C1 segment of cervical spinal cord (tissue), 14 donors: ENCODE data around the gene FAM222A.
A peak's percentile ranks its signal among the peaks of the same experiment; 100 is the strongest.

Experiments used
- DNase-seq, 14 donors: peaks; one replicate each; lab custom pipeline; 2025; lab: John Stamatoyannopoulos, UW

Gene FAM222A

DNA sequence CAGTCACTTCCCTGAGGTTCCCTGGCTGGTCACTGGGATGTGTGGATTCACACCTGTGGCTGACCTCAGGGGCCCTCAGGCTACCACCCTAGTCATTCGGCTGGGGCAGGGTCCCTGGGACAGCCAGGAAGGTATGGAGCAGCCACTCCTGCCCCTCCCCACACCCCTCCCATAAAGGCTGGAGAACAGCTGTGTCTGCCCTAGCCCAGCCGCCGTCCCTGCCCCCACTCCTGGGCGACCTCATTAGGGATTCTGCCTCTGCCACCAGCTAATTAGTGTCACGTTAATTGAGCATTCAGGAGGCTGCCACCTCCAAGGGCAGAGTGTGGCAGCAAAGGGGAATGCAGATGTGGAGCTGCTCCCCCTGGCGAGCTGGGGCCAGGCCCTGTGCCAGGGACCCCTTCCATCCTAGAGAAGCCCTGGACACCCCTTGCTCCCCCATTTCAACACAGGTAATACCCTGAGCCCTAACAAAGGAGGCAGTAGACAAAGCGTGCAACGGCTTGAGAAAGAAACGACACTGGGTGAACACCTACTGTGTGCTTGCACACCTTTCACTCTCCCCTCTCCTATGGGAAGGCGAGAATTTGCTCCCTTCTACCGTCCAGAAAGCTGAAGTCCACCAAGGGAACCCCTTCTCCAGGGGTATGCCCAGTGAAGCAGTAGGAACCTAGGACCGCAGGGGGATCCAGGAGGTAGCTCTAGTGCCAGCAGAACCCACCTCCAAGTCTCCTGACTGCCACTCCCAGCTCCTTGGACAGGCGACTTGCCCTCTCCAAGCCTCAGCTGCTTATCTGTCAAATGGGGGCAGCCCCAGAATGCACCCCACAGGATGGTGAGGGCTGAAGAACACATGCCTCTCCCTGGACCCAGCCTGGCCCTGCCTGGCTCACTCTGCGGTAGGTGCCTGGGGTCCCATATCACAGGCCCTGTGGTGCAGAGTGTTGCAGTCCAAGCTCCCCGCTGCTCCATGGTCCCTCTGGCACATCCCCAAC lies 45.1 kb downstream of the FAM222A start:
- DNase-seq, result no peak

DNA sequence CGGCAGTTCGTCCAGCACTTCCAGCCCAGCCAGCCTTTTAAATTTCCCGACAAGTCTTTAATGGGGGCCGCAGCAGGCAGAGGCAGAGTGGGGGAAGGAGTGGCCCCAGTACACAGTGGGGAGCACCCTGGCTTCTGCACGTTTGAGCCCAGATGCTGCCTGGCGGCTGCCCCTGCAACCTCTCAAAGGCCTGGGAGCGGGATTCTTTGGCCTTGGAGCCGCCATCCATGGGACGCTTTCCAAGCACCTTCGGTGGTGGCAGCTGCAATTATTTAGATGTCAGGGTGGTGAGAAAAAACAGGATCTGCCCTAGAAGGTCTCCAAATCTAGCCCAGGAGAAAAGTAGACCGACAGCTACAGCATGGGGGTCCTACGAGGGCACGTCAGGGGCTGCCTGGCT lies 46.0 kb downstream of the FAM222A start:
- no peak for DNase-seq

DNA sequence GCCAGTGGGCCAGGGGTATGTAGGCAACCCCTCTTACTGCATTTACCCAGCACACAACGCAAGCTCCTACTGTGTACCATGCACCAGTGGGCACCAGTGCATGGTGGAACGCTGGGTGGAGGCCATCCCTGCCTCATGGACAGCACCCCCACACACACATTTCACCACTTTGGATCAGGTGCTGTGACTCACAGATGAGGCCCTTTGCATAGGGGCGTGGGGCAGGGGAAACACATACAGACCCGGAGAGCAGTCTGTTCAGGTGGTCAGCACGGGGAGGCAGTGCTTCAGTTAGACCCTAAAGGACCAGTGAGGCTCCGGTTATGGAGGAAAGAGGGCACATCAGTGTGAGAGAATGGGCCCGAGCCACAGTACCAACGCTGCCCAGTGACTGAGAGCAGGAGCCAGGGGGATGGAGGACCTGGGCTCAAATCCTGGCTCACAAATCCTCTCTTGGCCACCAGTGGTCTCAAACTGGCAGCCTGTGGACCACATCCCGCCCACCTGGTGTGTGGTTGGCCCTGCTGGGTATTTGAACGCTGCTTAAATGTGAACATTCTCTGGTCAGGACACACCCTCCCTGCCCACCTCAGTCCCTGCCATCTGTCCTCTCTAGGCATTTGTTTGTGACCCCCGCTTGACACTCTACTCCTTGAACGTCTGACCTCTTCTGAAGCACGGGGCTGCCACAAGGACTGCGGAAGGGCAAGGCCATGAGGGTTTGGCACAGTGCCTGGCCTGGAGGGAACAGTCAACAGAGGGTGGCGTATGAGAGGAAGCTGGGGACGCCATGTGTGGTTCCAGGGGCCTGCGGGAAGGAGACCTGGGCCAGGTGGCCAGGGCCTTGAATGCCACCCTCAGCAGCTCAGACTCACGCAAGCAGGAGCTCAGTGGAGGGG lies 46.7 kb downstream of the FAM222A start:
- peak in 1 of 14 donors; percentile 9 for DNase-seq

DNA sequence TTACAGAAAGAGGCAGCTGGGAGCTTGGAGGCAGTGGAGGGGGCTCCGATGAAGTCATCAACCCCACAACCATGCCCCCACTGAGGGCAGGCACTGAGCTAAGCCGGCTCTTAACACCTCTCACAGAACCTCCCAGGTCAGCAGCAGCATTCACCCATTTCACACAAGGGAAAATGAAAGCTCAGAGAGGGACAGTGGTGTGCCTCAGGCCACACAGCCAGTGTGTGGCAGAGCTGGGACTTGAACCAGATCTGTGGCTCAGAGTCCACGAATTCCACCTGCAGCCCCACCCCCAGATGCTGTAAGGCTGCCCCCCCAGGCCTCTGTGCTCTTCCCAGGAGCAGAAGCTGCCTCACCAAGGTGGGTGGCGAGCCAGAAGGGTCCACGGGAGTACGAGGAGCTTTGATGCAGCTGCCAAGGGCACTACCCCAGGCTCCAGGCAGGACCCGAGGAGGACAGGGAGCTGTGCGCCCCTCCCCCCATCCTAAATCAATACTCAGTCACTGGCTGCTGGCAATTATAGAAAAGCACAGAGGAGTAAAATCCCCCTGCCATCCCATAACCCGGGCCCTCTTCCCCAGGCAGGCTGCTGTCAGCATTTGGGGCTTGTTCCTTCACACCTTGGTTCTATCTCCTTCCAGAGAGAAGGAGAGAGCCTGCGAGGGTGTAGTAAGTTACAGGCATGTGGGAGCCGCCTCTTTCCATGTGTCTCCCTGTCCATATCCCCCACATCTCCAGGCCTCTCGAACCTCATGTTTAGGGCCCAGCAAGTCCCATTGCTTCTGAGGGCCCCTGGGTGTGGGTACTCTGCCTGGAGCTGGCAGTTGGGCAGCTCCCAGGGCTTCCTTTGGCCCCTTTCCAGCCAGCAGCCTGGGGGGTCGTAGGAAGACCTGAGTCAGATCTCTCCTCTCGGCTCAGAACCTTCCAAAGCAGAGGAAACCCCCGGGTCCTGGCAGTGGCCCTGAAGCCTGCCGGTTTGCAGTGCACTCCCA lies 47.6 kb downstream of the FAM222A start:
- no peak for DNase-seq

DNA sequence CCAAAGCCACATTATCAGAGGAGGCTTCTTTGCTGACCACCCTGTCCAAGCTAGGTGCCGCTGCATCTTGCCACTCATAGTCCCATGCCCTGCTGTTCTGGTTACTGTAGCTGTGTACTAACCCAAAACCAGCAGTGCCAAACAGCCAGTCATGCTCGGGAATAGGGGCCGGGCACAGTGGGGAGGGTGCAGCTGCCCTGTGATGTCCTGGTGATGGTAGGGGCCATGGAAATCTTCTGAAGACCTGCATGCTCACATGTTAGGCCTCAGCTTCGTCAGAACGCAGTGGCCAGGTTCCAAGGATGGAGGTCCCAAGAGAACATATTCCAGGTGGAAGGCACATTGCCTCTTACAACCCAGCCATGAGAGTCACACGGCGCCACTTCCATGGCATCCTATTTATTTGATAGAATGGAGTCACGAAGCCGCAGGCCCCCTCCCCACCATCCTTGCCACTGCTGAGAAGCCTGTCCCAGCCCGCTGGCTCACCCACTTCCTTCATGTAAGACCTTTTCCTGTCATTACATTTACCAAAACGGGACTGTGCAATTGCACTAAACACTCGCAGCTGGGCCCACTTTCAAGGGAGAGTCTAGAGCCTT lies 48.5 kb downstream of the FAM222A start:
- no peak for DNase-seq

DNA sequence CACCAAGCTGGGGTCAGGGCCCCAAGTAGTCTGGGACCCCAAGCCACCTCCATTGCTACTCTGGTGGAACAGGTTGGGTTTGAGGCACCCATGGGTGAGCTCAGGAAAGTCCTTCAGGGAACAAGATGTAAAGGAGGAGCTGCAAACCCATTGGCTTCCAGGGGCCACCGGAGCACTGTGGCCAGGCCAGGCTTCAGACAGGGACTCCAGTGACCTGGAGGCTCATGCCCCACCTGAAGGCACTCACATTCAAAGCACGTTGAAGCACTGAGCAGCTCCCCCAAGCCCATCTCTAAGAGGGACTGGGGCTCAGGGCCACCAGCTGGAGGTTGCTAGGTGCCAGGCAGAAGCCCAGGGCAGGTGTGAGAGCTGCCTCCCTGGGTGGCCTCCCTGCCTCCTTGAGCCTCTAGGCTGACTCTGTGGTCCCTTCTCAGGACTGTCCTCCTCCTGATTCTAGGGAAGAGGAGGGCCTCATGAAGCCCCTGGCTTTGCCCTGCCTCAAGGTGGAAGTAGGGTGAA lies 49.1 kb downstream of the FAM222A start:
- no peak for DNase-seq

DNA sequence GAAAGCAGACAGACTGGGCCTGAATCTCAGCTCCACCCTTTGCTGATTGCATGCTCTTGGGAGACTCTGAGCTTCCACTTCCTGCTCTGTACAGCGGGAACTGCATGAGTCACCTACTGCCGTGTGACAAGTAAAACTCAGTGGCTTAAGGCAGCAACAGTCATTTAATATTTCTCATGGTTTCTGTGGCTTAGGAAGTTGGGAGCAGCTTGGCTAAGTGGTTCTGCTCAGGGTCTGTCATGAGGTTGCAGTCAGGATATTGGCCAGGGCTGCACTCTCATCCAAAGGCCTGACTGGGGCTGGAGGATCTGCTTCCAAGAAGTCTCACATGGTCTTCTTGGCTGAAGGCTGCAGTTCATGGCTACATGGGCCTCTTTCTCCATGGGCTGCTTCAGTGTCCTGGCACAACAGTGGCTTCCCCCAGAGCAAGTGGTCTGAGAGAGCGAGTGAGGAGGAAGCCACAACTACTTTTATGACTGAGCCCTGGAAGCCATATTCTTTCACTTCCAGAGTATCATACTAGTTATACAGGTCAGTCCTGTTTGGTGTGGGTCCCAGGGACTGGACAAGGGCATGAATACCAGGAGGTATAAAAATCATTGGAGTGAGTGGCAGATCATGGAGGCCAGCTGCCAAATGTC lies 49.7 kb downstream of the FAM222A start:
- no peak for DNase-seq

DNA sequence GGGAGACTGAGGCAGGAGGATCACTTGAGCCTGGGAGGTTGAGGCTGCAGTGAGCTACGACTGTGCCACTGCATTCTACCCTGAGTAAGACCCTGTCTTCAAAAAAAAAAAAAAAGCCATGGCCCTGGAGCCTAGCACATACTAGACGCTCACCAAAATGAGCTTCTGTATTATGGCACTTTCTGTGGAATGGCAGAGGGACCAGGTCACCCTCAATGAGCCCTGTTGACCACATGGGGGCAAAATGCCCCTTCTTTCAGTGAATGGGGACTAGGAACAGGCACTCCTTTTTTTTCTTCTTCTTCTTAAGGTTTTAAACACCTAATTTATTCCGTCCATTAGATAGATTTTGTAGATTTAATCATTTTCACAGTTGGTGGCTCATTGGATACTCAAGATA lies 50.5 kb downstream of the FAM222A start:
- no peak for DNase-seq

DNA sequence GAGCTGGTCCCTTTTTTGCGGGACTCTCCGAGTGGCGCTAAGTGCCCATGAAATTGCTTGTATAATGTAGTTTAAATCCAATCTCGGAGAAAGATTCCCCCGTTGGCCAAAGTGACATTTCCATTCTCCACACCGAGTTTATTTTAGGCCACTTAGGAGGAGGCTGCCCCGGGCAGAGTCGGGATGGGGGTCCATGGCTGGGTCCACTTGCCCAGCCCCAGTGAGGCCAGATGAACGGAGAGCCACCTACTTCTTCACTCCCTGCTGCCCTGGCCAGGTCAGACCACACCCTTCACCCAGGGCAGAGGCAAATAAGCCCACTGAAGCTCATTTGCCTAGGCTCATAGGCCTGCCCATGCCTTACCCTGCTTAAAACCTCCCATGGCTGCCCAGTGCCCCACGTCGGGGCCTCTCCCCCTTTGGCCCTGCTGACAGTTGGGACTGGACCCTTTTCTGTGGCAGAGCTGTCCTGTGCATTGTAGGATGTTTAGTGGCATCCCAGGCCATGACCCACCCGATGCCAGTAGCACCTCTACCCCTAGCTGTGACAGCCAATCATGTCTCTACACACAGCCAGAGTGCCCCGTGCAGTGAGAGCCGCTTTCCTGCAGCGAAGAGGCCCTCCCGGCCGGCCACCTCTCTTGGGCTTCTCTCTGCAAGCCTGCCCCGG lies 51.3 kb downstream of the FAM222A start:
- no peak for DNase-seq

DNA sequence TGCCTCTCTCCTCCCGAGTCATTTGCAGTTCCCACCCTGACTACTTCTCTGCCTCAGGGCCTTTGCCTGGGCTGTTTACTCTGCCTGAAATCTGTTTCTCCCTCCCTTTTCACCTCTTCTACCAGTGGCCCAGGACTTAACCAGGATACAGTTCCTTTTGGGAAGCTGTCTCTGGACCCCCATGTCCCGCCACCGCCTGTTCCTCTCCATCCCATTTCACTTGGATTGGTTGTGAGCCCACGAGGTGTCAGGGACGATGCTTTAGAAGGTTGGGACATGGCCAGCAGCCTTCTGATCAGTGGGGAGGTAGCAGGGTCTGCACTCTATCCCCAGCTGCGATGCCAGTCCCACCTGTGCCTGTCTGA lies 51.8 kb downstream of the FAM222A start:
- no peak for DNase-seq

DNA sequence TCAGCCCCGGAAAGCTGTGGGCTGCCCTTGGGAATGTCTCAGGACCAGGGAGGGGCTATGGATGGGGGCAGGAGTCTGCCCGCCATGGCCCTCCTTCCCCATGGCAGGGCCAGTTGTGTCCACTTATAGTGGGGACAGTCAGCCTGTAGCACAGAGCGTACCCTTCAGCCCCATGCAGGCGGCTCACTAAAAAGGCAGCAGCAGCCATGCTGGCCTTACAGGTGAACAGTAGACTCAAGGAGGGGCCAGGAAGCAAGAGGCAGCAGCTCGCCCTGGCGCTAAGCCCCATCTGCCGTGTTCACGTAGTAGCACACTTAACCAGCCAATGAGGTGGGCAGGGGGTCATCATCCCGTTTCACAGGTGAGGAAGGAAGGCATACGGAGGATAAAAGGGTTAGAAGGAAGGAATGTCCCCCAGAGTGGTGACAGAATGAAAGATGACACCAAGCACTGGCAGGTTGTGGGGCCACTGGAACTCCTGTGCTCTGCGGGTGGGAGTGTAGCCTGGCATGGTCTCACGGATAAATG lies 52.7 kb downstream of the FAM222A start:
- DNase-seq, result no peak

DNA sequence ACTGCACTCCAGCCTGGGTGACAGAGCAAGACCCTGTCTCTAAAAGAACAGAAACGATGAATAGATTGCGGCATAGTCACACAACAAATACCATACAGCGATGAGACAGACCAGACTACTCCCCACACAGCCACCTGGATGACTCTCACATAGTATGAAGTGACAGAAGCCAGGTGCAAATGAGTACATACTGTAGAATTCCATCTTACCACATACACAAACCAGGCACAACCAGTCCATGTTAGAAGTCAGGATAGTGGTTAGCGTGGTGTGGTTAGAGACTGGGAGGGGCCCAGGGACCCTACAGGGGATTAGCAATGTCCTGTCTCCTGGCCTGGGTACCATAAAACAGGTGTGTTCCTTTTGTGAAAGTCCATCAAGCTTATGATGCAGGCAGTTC lies 53.8 kb downstream of the FAM222A start:
- no peak for DNase-seq

DNA sequence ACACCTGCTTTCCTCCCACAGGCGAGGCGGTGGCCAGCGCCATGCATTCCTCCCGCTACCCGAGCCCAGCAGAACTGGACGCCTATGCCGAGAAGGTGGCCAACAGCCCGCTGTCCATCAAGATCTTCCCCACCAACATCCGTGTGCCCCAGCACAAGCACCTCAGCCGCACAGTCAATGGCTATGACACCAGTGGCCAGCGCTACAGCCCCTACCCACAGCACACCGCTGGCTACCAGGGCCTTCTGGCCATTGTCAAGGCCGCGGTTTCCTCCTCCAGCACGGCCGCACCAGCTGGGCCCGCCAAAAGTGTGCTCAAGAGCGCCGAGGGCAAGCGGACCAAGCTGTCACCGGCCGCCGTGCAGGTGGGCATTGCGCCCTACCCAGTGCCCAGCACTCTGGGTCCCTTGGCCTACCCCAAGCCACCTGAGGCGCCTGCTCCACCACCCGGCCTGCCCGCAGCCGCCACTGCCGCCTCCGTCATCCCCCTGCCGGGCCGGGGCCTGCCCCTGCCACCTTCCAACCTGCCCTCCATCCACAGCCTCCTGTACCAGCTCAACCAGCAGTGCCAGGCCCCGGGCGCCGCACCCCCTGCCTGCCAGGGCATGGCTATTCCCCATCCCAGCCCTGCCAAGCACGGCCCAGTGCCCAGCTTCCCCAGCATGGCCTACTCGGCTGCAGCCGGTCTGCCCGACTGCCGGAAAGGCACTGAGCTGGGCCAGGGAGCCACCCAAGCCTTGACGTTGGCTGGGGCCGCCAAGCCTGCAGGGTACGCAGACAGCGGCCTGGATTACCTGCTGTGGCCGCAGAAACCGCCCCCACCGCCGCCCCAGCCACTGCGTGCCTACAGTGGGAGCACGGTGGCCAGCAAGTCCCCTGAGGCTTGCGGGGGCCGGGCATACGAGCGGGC lies 54.6 kb downstream of the FAM222A start:
- DNase-seq, result peak in 4 of 14 donors; percentile 25 to 69 (median 36)

DNA sequence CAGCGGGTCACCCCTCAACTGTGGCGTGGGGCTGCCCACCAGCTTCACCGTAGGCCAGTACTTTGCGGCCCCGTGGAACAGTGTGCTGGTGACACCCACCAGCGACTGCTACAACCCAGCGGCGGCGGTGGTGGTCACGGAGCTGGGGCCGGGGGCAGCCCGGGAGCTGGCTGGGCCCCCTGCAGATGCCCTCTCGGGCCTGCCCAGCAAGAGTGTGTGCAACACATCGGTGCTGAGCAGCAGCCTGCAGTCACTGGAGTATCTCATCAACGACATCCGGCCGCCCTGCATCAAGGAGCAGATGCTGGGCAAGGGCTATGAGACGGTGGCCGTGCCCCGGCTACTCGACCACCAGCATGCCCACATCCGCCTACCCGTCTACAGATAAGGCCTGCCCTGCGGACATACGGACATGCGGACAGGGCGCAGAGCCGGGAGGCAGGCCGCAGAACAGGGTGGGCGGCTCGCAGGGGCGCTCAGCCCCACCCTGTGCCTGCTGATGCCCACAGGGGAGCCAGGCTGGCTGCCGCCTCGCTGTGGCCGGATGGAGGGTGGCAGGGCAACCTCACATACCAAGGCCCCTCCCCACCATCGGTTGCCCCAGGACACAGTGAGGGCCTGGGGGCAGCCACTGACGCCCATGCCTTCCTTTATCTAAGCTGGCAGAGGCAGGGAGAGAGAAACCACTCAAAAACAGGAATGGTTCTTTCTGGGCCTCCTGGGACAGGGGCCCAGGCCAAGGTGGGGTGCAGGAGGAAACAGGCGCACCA lies 55.5 kb downstream of the FAM222A start:
- no peak for DNase-seq

DNA sequence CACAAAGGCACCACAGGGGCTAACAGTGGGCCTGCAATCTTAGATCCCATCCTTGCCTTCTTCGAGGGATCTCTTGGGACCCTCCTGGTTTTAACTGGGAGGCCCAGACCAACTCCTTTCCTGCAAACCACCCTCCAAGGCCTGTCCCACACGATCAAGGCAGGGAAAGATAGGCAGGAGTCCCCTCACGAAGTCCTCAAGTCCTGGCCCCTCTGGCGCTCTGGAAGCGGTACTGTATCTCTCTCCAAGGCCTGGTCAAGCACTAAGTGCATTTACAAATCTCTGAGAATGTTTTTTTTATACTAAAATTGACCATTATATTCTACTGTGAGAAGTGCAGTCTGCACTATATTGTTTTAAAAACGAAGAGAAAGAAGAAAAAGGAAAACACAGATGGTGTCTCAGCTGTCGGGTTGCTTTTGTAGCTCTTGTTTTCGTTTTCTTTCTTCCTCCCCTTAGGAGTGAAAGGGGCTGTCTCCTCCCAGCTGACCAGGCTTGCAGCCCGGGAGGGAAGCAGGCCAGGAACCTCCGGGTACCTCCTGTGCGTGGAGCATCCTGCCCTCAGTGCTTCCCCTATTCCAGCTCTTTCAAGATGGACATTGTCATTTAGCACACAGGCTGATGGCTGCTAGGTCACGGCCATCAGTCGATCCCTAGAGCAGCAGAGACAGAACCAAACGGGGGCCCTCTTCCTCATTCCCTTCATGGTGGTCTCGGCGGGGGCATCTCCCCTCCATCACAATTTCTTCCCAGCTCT lies 56.7 kb downstream of the FAM222A start:
- peak in 11 of 14 donors; percentile 13 to 68 (median 31) for DNase-seq

DNA sequence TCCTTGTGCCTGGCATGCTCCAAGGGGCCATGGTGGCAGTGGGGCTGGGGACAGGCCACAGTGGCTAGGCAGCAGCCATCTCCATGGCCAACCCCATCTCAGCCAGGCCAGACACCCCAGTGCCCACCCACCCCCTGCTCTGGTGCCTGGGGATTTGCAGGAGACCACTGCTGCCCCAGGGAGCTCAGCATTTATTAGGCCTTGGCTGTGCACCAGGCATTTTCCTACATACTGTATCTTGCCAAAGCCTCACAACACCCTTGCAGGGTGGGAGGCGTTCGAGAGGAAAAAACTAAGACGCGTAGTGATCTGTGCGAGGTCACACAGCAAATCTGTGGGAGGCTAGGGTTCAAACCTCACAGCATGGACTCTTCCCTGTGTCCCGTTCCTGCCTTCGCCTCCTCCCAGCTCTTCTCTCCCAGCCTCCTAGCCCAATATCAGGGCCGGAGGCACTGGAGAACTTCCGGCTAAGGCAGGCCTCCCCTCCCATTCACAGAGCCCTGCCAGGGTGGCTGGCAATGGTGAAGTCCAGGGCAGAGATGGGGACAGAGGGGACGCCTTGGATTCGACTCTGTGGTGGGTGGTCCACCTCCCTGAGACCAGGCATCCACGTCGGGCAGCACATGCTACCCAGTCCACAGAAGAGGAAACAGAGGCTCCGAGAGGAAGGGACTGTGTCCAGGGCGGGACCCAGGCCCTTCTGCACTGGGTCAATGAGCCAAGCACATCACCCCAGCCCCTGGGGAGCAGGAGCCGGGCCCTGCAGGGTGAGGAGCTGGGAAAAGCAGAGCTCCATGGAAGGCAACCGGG lies 57.4 kb downstream of the FAM222A start:
- DNase-seq, result no peak
